ENCODE data around the gene EGFLAM. TPM values are rescaled to one million over a fixed set of nuclear protein-coding genes. Genes with fewer than 3 reads are reported as not detected.

EGFLAM gene
- total and polyA plus RNA-seq, 2 of the 4 experiments (the other 2 are of a cell fraction), result 0.77 to 1.1 TPM

GRCh38 chr5:38259809-38260160 lies 1.4 kb downstream of the EGFLAM start:
- ChIA-PET POLR2A (ENCODE audit: unreplicated experiment) (no interaction called here), CTCF (interaction anchor here (0.6 kb wide), 1 partner anchor 18 kb away, joined by 3 read pairs; no protein-coding TSS in a partner anchor)
- dilution Hi-C loops (cut with HindIII; ENCODE audit: low sequenced_read_pairs, unreplicated experiment), result no loop called here
- Histone ChIP-seq H3K36me3 (ENCODE audit: control insufficient read depth, insufficient read depth, low read length) (no peaks in the 10 kb centered on the region), H3K4ac (ENCODE audit: low read depth, low read length) (no peak overlapping the region), H3K9me1 (ENCODE audit: insufficient read depth, low read length) (no peaks in the 10 kb centered on the region), H2AK5ac (ENCODE audit: low read depth, low read length) (no peak overlapping the region), H3K9me3 (ENCODE audit: control insufficient read depth, insufficient read depth, low read length) (no peaks in the 10 kb centered on the region), H3K14ac (replicated peaks; ENCODE audit: low read depth, low read length) (no peak overlapping the region), H3K18ac (ENCODE audit: low read depth, low read length) (no peak overlapping the region), H4K20me1 (ENCODE audit: insufficient read depth, low read length) (no peaks in the 10 kb centered on the region), H3K56ac (ENCODE audit: extremely low read depth, insufficient read depth, low read length) (no peak overlapping the region), H2BK20ac (ENCODE audit: low read depth, low read length) (no peak overlapping the region), H4K91ac (ENCODE audit: insufficient read depth, low read depth, low read length) (no peak overlapping the region), H2AK9ac (replicated peaks; ENCODE audit: low read depth, low read length, poor library complexity) (no peak overlapping the region), H3K27me3 (ENCODE audit: control insufficient read depth, insufficient read depth, low read length) (peaks cover 59% of the 10 kb centered on the region), H3K4me1 (ENCODE audit: control insufficient read depth, insufficient read depth, low read length) (no peaks in the 10 kb centered on the region), H3K27ac (ENCODE audit: insufficient read depth, low read length) (no peak overlapping the region), H2BK15ac (ENCODE audit: low read depth, low read length) (no peak overlapping the region), H4K8ac (ENCODE audit: low read depth in 2 of 2, low read length in 2 of 2) (no peak overlapping the region), H3K79me1 (ENCODE audit: low read depth in 1 of 2, low read length in 2 of 2) (no peaks in the 10 kb centered on the region), H2AFZ (replicated peaks; ENCODE audit: low read length, poor library complexity) (no peak overlapping the region), H3K9ac (ENCODE audit: low read depth, low read length) (no peak overlapping the region), H3K4me2 (ENCODE audit: low read depth, low read length) (no peak overlapping the region), H2BK5ac (ENCODE audit: low read depth, low read length, poor library complexity, severe bottlenecking) (no peak overlapping the region), H2BK120ac (ENCODE audit: low read depth, low read length) (no peak overlapping the region), H3K4me3 (ENCODE audit: insufficient read depth, low read depth, low read length) (no peak overlapping the region), H4K5ac (ENCODE audit: low read depth, low read length) (no peak overlapping the region), H3K23ac (ENCODE audit: low read depth, low read length) (no peak overlapping the region)
- in situ Hi-C loops (cut with MboI; ENCODE audit: low sequenced_read_pairs), result loop anchor here (10.0 kb wide), 1 partner anchor 555 kb away; no protein-coding TSS in a partner anchor
- intact Hi-C loops (cut with micrococcal nuclease), result no loop called here
- WGBS, 2 experiments (ENCODE audit: extremely low coverage in 2 of 2, insufficient read length in 1 of 2), result no CpG with 5 or more reads among the region's 6 CpGs
- TF ChIP-seq CTCF (conservative IDR thresholded peaks at IDR 0.05; ENCODE audit: low read depth, low read length) (no peak), MXI1 (IDR thresholded peaks at IDR 0.05; ENCODE audit: borderline replicate concordance, low read depth, low read length) (no peak), RCOR1 (IDR thresholded peaks at IDR 0.05; ENCODE audit: insufficient replicate concordance, low read length) (no peak), MAFK (IDR thresholded peaks at IDR 0.05; ENCODE audit: low read depth, low read length) (no peak), RAD21 (IDR thresholded peaks at IDR 0.05; ENCODE audit: low read length) (no peak), MAZ (IDR thresholded peaks at IDR 0.05; ENCODE audit: borderline replicate concordance, low read depth, low read length) (no peak), CHD1 (IDR thresholded peaks at IDR 0.05; ENCODE audit: low read depth, low read length) (no peak), NFE2L2 (IDR thresholded peaks at IDR 0.05; ENCODE audit: low read depth, low read length) (no peak), SMC3 (IDR thresholded peaks at IDR 0.05; ENCODE audit: low read depth, low read length) (no peak), POLR2A (IDR thresholded peaks at IDR 0.05; ENCODE audit: low read depth, low read length) (no peak)
- TF ChIP-seq, protein P1, sequence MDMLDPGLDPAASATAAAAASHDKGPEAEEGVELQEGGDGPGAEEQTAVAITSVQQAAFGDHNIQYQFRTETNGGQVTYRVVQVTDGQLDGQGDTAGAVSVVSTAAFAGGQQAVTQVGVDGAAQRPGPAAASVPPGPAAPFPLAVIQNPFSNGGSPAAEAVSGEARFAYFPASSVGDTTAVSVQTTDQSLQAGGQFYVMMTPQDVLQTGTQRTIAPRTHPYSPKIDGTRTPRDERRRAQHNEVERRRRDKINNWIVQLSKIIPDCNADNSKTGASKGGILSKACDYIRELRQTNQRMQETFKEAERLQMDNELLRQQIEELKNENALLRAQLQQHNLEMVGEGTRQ (IDR thresholded peaks at IDR 0.05; ENCODE audit: low read depth, low read length), result no peak
- DNase-seq, result no peak
- ATAC-seq (ENCODE audit: low read depth), result no peak
- BruUV-seq (replicated peaks), result no TSS peak

All from IMR-90 (cell line).